Measurements from ENCODE around the gene CD274. TPM values are rescaled to one million over a fixed set of nuclear protein-coding genes. Genes with fewer than 3 reads are reported as not detected.

The CD274 gene
- polyA plus RNA-seq, 3 donors = 0.24 to 0.84 TPM; not detected in 1

GRCh38 chr9:5502553-5502952 is 52.2 kb downstream of the CD274 start:
- Mint-ChIP-seq H3K27ac (no peak overlapping the region), H3K36me3 (no peaks in the 10 kb centered on the region), H3K27me3 (ENCODE audit: low read depth in 3 of 3) (peaks cover 0 to 12% (median 0%) of the 10 kb centered on the region in 3 donors), H3K4me3 (no peak overlapping the region), H3K9me3 (peaks cover 0 to 7% (median 2%) of the 10 kb centered on the region in 7 donors), H3K4me1 (peaks cover 20% of the 10 kb centered on the region)
- Histone ChIP-seq H3K27me3 (ENCODE audit: control insufficient read depth in 2 of 2, insufficient read depth in 2 of 2, low read length in 2 of 2) (no peaks in the 10 kb centered on the region), H3K9me3 (replicated peaks in 1 of 2; ENCODE audit: control insufficient read depth in 1 of 2, insufficient read depth in 1 of 2, low read length in 2 of 2) (no peaks in the 10 kb centered on the region), H3K79me2 (ENCODE audit: insufficient read depth, low read length) (no peaks in the 10 kb centered on the region), H3K36me3 (replicated peaks in 1 of 2; ENCODE audit: control insufficient read depth in 1 of 2, insufficient read depth in 2 of 2, low read length in 2 of 2) (no peaks in the 10 kb centered on the region), H3K4me2 (replicated peaks; ENCODE audit: extremely low read depth, low read length, poor library complexity, severe bottlenecking) (no peak overlapping the region), H4K20me1 (ENCODE audit: insufficient read depth, low read length) (no peaks in the 10 kb centered on the region), H2AFZ (ENCODE audit: insufficient read depth, low read depth, low read length, poor library complexity, severe bottlenecking) (no peak overlapping the region), H3K27ac (ENCODE audit: low read depth in 1 of 2, low read length in 2 of 2) (no peak overlapping the region), H3K9ac (ENCODE audit: insufficient read depth, low read length, poor library complexity, severe bottlenecking) (no peak overlapping the region), H3K4me3 (replicated peaks in 1 of 3; ENCODE audit: low read depth in 2 of 3, low read length in 3 of 3) (no peak overlapping the region), H3K4me1 (ENCODE audit: control insufficient read depth in 1 of 2, insufficient read depth in 2 of 2, low read length in 2 of 2) (peaks cover 13 to 15% of the 10 kb centered on the region in 2 donors)
- intact Hi-C loops (cut with micrococcal nuclease) = no loop called here
- no peak for TF ChIP-seq CTCF (IDR thresholded peaks at IDR 0.05)
- WGBS (ENCODE audit: insufficient coverage) = 98% methylated on average over 6 of the region's 6 CpGs
- no peak for DNase-seq

- 90% methylated on average over 2 of the region's 2 CpGs for WGBS (ENCODE audit: insufficient coverage)
- peaks cover 59% of the 10 kb centered on the region for H3K4me1 Mint-ChIP-seq
- intact Hi-C loops (cut with micrococcal nuclease) = no loop called here
Measured at GRCh38 chr9:5509573-5509972, 59.2 kb downstream of the CD274 start.

More at GRCh38 chr9:5509573-5509972, 59.2 kb downstream of the CD274 start:
- Histone ChIP-seq H3K4me3 (replicated peaks in 1 of 3; ENCODE audit: low read depth in 2 of 3, low read length in 3 of 3) (peak overlapping the region in 1 of 3 experiments; percentile 52), H2AFZ (ENCODE audit: insufficient read depth, low read depth, low read length, poor library complexity, severe bottlenecking) (no peak overlapping the region), H3K27ac (ENCODE audit: low read depth in 1 of 2, low read length in 2 of 2) (peak overlapping the region in 1 of 2 donors; percentile 82), H3K27me3 (ENCODE audit: control insufficient read depth in 2 of 2, insufficient read depth in 2 of 2, low read length in 2 of 2) (no peaks in the 10 kb centered on the region), H3K9ac (ENCODE audit: insufficient read depth, low read length, poor library complexity, severe bottlenecking) (no peak overlapping the region), H3K9me3 (replicated peaks in 1 of 2; ENCODE audit: control insufficient read depth in 1 of 2, insufficient read depth in 1 of 2, low read length in 2 of 2) (no peaks in the 10 kb centered on the region), H3K79me2 (ENCODE audit: insufficient read depth, low read length) (no peaks in the 10 kb centered on the region), H3K4me2 (replicated peaks; ENCODE audit: extremely low read depth, low read length, poor library complexity, severe bottlenecking) (peak overlapping the region; percentile 47), H3K4me1 (ENCODE audit: control insufficient read depth in 1 of 2, insufficient read depth in 2 of 2, low read length in 2 of 2) (peaks cover 43 to 54% of the 10 kb centered on the region in 2 donors), H3K36me3 (replicated peaks in 1 of 2; ENCODE audit: control insufficient read depth in 1 of 2, insufficient read depth in 2 of 2, low read length in 2 of 2) (no peaks in the 10 kb centered on the region), H4K20me1 (ENCODE audit: insufficient read depth, low read length) (no peaks in the 10 kb centered on the region)
- no peaks in the 10 kb centered on the region for H3K36me3 Mint-ChIP-seq
- peak overlapping the region; percentile 1 to 84 for H3K4me3 Mint-ChIP-seq
- H3K9me3 Mint-ChIP-seq = peaks cover 0 to 6% (median 2%) of the 10 kb centered on the region in 7 donors
- TF ChIP-seq CTCF (IDR thresholded peaks at IDR 0.05) = no peak
- peaks cover 0 to 5% (median 0%) of the 10 kb centered on the region in 3 donors for H3K27me3 Mint-ChIP-seq (ENCODE audit: low read depth in 3 of 3)
- DNase-seq = peak in 2 of 3 donors; percentile 36 to 74
- H3K27ac Mint-ChIP-seq = peak overlapping the region; percentile 92 to 96 (median 94)
